HG03342 (cell line): ENCODE data around the gene PDE3A.
"Not testable (repeated sequence)": the region's sequence is repeated elsewhere in the genome, so short reads cannot be mapped to it uniquely, and the experiment has no call there.

ENCODE experiments used
- ATAC-seq: cut with Tn5 transposase; IDR thresholded peaks from one replicate; pipeline ENCODE4 v1.9.1; 2021; ENCODE audit warnings: mild to moderate bottlenecking, moderate library complexity; ENCODE audit not compliant: unreplicated experiment

The PDE3A gene

GRCh38 chr12:20372326-20373096, 4.2 kb downstream of the PDE3A start:
- no peak for ATAC-seq

GRCh38 chr12:20374795-20375194, 6.5 kb downstream of the PDE3A start:
- ATAC-seq = no peak

GRCh38 chr12:20375560-20375959, 7.2 kb downstream of the PDE3A start:
- no peak for ATAC-seq

- no peak for ATAC-seq
Measured at GRCh38 chr12:20376984-20377383, 8.6 kb downstream of the PDE3A start.

DNA sequence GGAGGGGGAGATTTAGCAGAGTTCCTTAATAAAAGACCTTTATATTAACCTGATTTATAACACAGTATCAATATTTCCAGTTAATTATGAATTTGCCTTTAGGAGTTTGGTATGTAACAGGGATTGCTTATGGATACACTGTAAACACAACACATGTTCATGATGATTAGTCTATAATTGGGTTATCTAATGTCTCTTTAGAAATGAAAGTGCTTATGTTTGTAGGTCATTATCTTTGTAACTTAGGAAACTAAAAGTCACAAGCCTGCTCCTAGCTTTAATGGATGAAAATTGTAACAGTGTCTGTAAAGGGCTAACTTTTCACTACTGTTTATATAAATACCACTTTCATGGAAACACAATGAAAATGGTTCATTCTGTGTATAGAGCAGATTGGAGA, 9.4 kb downstream of the PDE3A start:
- ATAC-seq = no peak

- no peak for ATAC-seq
Measured at GRCh38 chr12:20382117-20382516, 13.8 kb downstream of the PDE3A start.

DNA sequence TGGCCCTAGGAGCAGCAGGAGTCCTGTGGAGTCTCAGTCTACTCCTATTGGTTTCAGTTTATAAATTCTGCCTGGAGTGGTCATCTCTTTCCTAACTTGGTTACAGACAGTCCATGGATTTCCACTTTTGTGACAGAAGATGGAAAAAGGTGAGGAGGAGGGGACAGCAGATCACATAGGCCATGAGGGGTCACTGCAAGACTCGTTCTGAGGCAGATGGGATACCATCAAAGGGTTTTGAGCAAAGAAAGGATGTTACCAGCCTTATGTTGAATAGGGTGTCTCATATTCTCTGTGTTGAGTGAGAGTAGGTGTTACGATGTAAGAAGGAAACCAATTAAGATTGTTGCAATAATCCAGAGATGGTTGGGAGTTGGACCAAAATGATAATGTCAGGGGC, 15.3 kb downstream of the PDE3A start:
- ATAC-seq = no peak

DNA sequence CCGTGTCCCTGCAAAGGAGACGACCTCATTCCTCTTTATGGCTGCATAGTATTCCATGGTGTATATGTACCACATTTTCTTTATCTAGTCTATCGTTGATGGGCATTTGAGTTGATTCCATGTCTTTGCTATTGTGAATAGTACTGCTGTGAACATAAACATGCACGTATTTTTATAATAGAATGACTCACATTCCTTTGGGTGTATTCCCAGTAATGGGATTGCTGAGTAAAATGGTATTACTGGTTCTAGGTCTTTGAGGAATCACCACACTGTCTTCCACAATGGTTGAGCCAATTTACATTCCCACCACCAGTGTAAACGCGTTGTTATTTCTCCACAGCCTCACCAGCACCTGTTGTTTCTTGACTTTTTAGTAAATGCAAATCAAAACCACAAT, 16.5 kb downstream of the PDE3A start:
- ATAC-seq = not testable (repeated sequence)

- no peak for ATAC-seq
Measured at GRCh38 chr12:20390846-20391245, 22.5 kb downstream of the PDE3A start.

DNA sequence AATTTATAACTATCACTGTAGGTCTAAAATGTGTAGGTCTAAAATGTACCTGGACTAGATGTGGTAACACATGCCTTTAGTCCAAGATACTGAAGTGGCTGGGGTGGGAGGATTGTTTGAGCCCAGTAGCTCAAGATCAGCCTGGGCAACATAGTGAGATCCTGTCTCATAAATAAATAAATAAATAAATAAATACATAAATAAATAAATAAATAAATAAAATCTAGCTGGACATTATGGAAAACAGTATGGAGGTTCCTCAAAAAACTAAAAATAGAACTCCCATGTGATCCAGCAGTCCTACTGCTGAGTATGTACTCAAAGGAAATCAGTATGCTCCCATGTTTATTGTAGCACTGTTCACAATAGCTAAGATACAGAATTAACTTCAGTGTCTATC, 24.0 kb downstream of the PDE3A start:
- ATAC-seq = no peak

DNA sequence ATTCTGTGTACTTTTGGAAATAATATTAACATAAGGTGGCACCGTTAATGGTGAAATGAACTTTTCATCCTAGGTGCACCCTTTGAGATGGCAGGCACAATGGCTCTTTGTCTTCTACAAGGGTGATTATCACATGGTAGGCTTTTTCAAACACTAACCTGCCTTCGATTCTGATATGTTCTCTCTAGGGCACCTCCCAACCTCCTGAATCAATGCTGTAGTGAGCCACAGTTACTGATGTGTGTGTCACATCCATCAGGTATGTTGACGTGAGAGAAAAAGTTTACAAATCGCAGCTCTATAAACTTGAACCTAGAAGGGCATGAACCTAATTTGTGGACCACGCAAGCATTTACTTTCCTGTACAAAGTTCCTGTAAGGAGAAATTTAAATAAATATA, 25.4 kb downstream of the PDE3A start:
- no peak for ATAC-seq

GRCh38 chr12:20395791-20396550, 27.6 kb downstream of the PDE3A start:
- no peak for ATAC-seq

GRCh38 chr12:20398686-20399085, 30.3 kb downstream of the PDE3A start:
- no peak for ATAC-seq

DNA sequence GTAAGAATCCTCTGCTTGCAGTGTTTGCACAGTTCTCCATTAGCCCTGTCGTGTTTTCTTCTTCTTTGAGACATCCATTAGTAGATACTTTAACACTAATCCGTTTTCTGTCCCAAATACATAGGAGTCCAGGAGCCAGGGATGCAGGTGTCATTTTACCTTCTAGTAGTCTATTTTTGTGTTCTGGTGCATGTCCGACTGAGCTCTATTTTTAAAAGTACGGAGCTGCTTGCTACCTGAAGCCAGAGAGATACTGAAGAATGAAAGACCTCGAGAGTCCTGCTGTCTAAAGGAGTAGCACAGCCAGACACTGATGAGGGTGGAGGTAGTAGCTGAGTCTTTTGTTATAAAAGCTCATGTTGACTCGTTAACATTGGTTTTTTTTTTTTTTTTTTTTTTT, 31.7 kb downstream of the PDE3A start:
- ATAC-seq = no peak

- ATAC-seq = no peak
Measured at GRCh38 chr12:20403230-20403629, 34.9 kb downstream of the PDE3A start.

- ATAC-seq = no peak
Measured at GRCh38 chr12:20404576-20405346, 36.4 kb downstream of the PDE3A start.

GRCh38 chr12:20409607-20410377, 41.5 kb downstream of the PDE3A start:
- no peak for ATAC-seq

- ATAC-seq = no peak
Measured at GRCh38 chr12:20410734-20411133, 42.4 kb downstream of the PDE3A start.

DNA sequence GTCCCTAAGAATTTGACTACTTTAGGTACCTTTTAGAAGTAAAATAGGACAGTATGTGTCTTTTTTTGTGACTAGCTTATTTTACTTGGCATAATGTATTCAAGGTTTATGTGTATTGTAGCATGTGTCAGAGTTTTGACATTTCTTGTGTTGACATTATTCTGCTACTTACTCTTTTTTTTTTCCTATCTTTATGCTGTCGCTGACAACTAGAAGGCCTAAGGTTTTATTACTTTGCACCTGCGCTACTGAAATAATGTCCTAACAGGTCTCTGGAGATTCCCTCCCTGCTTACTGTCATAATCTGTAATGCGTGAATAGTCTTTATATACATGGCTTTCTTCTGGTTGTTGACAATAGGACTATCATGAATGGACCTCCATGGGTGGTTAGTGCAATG, 43.0 kb downstream of the PDE3A start:
- no peak for ATAC-seq

- ATAC-seq = no peak
Measured at GRCh38 chr12:20415028-20415427, 46.7 kb downstream of the PDE3A start.

DNA sequence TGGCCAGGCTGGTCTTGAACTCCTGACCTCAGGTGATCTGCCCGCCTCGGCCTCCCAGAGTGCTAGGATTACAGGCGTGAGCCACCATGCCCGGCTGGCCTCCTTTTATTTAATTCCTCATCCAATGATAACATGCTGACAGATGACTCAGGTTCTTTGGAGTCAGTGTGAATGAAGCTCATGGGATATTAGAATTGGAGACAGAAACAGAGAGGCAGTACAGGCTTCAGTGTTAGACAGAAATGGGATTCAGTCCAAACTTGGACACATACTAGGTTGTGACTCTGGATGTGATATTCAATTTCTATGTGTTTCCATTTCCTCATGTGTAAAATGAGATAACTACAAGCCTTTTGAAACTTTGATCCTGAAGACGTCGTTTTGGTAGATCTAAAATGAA, 47.3 kb downstream of the PDE3A start:
- ATAC-seq = no peak
